Measurements from ENCODE around the gene TMEM150A. TPM values are rescaled to one million over a fixed set of nuclear protein-coding genes. Genes with fewer than 3 reads are reported as not detected.

The TMEM150A gene
- total RNA-seq, 1 donor from 2014 or later: 11.4 TPM

DNA sequence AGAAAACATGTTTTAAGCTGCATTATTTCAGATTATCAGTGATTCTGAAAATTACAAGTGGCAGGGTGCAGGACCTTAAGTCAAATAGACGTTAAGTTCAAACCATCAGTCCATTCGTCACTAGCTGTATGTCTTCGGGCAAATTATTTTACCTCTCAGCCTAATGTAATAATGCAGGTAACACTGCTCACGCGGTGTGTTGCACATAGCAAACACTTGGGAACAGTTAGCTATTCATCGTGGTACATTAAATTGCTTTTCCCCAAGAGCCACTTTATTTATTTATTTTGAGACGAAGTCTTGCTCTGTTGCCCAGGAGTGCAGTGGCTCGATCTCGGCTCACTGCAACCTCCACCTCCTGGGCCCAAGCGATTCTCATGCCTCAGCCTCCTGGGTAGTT is 53.4 kb downstream of the TMEM150A start:
- no peak for DNase-seq (ENCODE audit: low spot score)
- intact Hi-C loops (cut with DNase I): no loop called here

DNA sequence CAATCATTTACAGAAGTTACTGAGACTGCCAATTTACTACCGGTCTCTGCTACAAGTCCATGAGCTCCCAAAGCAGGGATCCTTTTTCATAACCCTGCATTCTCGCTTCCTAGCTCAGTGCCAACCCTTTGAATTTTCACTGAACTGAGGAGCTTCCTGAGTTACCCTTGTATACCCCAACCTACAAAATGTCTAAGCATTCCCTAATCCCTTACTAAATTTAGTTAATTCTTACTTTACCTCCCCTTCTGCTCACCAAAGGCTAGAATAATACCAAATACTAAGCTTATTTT is 53.9 kb downstream of the TMEM150A start:
- intact Hi-C loops (cut with DNase I): no loop called here

More for the DNA sequence above, 53.9 kb downstream of the TMEM150A start:
- no peak for DNase-seq (ENCODE audit: low spot score)

Other genes with a start within 250 kb of the TMEM150A start
- gene RETSAT, start 248.2 kb downstream of the TMEM150A start, total RNA-seq: 16.6 TPM
- gene ELMOD3, start 247.9 kb downstream of the TMEM150A start, total RNA-seq: 9.8 TPM
- gene CAPG, start 192.3 kb downstream of the TMEM150A start, total RNA-seq: 7.4 TPM
- not detected for gene SH2D6, start 184.0 kb downstream of the TMEM150A start, total RNA-seq
- 146 TPM for gene MAT2A, start 63.5 kb downstream of the TMEM150A start, total RNA-seq
- 23.3 TPM for gene GGCX, start 41.2 kb downstream of the TMEM150A start, total RNA-seq
- 8.2 TPM for gene VAMP8, start 25.1 kb downstream of the TMEM150A start, total RNA-seq
- 27.9 TPM for gene VAMP5, start 18.3 kb downstream of the TMEM150A start, total RNA-seq
- gene RNF181, start 7.0 kb downstream of the TMEM150A start, total RNA-seq: 82.4 TPM
- 26.3 TPM for gene C2orf68, start 9.4 kb upstream of the TMEM150A start, total RNA-seq
- gene USP39, start 13.5 kb upstream of the TMEM150A start, total RNA-seq: 28.4 TPM
- gene SFTPB, start 65.5 kb upstream of the TMEM150A start, total RNA-seq: not detected
- 2.3 TPM for gene GNLY, start 91.7 kb upstream of the TMEM150A start, total RNA-seq
- gene ATOH8, start 151.3 kb upstream of the TMEM150A start, total RNA-seq: 21.0 TPM

Measured in cardiac septum (tissue), 1 donor.